Erythroblast (primary cell): ENCODE data around the gene SPAG9.

Experiments used
- GATA1 ChIP-seq: IDR thresholded peaks from 2 replicates; pipeline ENCODE4 v1.6.1; 2011; ENCODE audit warnings: low read depth, mild to moderate bottlenecking, control low read depth, low read length, moderate library complexity
- POLR2A ChIP-seq: IDR thresholded peaks from 2 replicates; pipeline ENCODE4 v1.6.1; 2011; ENCODE audit warnings: mild to moderate bottlenecking, low read length

DNA sequence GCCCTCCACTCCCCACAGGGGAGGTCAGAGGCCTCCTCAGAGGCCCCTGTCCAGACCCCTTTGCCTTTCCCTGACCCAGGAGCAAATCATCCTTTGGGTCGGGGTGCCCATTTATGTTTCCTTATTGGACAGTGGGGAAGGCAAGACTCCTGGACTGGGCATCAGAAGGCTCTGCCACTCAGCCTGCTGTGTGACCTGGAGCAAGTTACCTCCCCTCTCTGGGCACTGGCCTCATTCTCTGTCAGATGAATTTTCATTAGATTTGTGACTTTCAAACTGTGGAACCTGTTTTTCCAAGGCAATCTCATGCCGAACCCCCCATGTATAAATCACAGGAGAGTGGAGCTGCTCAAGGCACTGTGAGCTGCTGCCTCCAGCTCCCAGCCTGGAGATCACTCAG lies 207.5 kb downstream of the SPAG9 start:
- TF ChIP-seq POLR2A (no peak), GATA1 (no peak)
